ENCODE results near the gene GPS1.

Gene GPS1

GRCh38 chr17:82079001-82079677 is 27.4 kb downstream of the GPS1 start:
- DNase-seq (ENCODE audit: low read depth in 2 of 2): no peak

- DNase-seq (ENCODE audit: low read depth in 2 of 2): no peak
Measured at GRCh38 chr17:82080048-82080788, 28.5 kb downstream of the GPS1 start.

DNA sequence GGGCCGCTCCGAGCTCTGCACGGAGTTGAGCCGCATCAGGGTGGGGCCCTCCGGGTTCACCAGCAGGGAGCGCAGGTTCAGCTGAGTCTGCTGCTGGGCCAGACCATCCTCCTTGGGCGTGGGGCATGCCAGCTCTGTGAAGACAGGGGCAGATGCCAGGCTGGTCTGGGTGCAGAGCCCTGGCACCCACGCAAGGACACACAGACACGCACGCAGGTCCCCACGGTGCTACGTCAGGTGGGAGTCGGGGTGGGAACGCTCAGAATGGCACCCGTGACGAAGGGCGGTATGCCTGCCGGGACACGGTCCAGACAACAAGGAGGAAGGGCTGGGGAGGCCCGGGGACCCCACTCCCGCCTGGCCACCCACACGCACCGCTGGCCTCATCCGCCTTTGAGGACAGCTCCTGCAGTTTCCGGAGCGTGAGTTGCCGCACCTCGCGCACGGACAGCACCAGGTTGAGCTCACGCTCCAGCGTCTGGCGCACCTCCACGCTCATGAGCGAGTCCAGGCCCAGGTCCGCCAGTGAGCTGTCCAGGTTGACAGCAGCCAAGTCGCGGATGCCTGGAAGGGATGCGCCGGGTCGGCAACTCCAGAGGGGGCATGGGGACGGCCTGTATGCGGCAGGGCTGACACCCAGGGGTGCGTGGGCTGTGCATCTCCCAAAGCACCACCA is 29.2 kb downstream of the GPS1 start:
- no peak for DNase-seq (ENCODE audit: low read depth in 2 of 2)

DNA sequence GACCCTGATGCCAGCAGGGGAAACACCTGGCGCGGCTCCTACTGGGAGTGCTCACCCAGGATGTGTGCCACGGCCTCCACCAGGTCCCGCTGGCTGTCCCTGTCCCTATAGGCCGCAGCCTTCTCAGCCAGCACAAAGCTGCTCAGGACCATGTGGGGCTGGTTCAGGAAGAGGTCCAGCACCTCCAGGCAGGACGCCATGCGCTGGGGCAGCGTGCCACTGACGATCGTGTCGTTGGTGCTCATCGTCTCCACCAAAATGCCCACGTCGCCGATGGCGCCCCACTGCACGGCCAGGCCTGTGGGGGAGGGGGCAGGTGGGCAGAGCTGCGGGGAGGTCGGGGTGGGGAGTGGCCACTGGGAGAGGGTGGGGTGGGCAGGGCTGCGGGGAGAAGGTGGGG is 29.8 kb downstream of the GPS1 start:
- no peak for DNase-seq (ENCODE audit: low read depth in 2 of 2)

GRCh38 chr17:82081966-82082365 is 30.3 kb downstream of the GPS1 start:
- DNase-seq (ENCODE audit: low read depth in 2 of 2): no peak

GRCh38 chr17:82082456-82082855 is 30.8 kb downstream of the GPS1 start:
- no peak for DNase-seq (ENCODE audit: low read depth in 2 of 2)

DNA sequence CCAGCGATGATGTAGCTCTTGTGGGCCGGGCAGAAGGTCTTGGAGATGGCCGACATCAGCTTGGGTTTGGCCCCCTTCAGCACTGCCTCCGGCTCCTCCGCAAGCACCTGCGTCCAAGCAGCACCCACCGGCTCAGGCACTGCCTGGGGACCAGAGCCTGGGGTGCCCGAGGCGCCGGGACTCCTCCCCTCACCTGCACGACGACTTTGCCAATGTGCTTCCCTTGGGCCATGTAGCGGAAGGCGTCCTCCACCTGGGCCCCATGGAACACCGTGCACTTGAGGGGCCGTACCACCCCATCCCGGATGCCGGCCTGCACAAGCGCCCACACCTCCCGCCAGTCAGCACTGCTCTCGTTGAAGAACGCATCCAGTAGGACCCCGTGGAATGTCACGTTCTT is 31.3 kb downstream of the GPS1 start:
- no peak for DNase-seq (ENCODE audit: low read depth in 2 of 2)

DNA sequence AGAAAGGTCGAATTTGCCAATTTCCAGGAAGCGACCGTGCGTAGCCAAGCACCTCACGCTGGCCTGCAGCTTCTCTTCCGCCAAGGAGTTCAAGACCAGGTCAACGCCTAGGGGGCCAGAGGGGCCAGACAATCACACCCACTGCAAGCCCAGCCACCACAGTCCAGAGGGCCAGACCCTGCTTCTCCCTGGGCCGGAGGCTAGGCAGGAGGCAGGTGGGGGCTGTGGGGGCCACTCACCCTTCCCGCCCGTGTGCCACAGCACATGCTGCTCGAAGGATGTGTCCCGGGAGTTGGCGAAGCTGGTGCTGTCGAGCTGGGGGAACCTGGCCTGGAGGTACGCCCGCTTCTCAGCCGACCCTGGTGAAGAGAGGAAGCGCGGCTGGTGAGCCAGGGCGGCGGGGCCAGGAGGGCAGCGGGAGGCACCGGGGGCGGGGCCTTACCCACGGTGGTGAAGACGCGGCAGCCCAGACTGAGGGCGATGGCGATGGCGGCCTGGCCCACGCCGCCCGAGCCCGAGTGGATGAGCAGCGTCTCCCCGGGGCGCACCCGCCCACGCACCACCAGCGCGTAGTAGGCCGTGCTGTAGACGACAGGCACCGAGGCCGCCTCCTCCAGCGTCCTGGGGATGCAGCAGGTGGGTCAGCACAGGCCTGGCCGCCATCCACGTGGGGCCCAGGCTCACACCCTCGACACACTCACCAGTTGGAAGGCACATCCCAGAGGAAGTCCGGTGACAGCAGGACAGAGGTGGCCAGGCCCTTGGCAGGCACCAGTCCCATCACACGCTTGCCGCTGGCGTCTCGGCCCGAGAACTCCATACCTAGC is 32.0 kb downstream of the GPS1 start:
- no peak for DNase-seq (ENCODE audit: low read depth in 2 of 2)

DNA sequence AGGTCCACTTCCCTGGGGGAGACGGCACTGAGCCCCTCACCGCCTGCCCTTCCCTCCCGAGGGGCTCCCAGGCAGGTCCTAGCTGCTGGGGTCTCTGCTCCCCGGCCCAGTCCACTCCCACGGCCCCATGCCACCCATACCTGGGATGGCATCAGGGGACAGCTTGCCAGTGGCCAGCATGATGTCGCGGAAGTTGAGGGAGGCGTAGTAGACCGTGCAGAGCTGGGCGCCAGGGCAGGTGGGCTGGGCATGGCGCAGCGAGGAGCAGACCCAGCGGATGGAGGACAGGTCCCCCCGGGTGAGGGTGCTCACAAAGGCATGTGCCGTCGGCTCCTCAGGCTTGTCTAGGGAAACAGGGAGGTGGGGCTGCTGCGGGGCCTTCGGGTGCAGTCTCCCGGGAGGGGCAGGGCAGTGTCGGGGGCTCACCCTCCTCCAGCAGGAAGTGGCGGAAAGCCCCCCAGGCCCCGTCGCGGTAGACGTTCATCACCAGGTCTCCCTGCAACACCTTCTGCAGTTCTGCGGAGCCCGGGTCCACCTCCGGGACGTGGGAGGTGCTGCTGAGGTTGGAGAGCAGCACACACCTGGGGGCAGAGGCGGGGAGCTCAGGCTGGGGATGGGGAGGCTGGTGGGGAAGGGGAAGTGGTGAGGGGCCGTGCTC is 32.8 kb downstream of the GPS1 start:
- DNase-seq (ENCODE audit: low read depth in 2 of 2): no peak

GRCh38 chr17:82085031-82085861 is 33.5 kb downstream of the GPS1 start:
- DNase-seq (ENCODE audit: low read depth in 2 of 2): no peak

GRCh38 chr17:82085931-82086764 is 34.5 kb downstream of the GPS1 start:
- no peak for DNase-seq (ENCODE audit: low read depth in 2 of 2)

GRCh38 chr17:82086941-82087906 is 35.5 kb downstream of the GPS1 start:
- no peak for DNase-seq (ENCODE audit: low read depth in 2 of 2)

- DNase-seq (ENCODE audit: low read depth in 2 of 2): no peak
Measured at GRCh38 chr17:82087961-82088837, 36.5 kb downstream of the GPS1 start.

DNA sequence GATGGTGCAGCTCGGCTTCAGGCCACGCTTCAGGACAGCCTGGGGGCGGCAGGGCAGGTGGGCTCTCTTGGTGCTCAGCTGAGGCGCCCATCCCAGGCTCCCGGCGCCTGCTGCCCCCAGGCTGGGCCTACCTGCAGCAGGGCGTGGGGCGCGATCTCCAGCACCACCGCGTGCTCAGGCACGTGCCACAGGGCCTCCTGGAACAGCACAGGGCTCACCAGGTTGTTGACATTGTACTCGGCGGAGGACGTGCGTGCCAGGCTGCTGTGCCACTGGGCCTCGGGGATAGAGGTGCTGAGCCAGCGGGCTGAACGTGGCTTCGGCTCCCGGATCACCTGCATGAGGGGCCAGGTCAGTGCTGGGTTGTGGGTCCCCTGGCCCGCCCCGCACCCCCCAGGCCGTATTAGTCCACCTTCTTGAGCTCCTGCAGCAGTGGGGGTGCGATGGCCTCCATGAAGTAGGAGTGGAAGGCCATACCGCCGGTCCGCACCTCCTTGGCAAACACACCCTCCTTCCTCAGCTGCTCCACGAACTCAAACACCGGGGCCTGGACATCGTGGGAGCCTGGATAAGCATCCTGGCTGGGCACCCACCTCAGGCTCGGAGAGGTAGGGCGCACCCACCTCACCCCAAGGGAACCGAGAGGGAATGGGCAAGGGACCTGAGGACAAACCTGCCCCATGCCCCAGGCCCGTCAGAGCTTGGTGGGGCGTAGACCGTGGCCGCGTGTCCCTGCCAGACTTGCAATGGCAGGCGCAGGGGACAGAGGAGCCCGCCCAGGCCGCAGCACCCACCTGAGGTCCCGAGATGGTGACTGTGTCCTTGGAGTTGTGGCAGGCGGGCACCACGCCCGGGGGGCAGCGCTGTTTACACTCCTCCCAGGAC is 37.4 kb downstream of the GPS1 start:
- DNase-seq (ENCODE audit: low read depth in 2 of 2): no peak

- no peak for DNase-seq (ENCODE audit: low read depth in 2 of 2)
Measured at GRCh38 chr17:82089723-82090548, 38.2 kb downstream of the GPS1 start.
